Stimulated activated CD4-positive, alpha-beta T cell treated with anti-CD3 and anti-CD28 coated beads, Interleukin-1b, Interleukin-23, amount 100 ng/mL, for 24 hours (primary cell): ENCODE data around the gene RAB3IL1.
"Not testable (repeated sequence)": the region's sequence is repeated elsewhere in the genome, so short reads cannot be mapped to it uniquely, and the experiment has no call there.

Experiments
- DNase-seq, 4 experiments: peaks; one replicate each; pipeline ENCODE4 v3.0.0-alpha.2; 2020; ENCODE audit warnings: low read depth in 4 of 4, low spot score in 1 of 4

RAB3IL1 gene

GRCh38 chr11:61953632-61954031, 36.3 kb upstream of the RAB3IL1 start:
- DNase-seq = not testable (repeated sequence)

- DNase-seq = no peak
These were observed 35.5 kb upstream of the RAB3IL1 start for GRCh38 chr11:61952882-61953281.

GRCh38 chr11:61951484-61952135, 34.2 kb upstream of the RAB3IL1 start:
- no peak for DNase-seq

- no peak for DNase-seq
These were observed 32.7 kb upstream of the RAB3IL1 start, which contains the start of gene BEST1 for GRCh38 chr11:61950035-61950547. Gene BEST1, plus strand, starts transcription at chr11:61950351. Its CDS starts 1,456 bp downstream, at chr11:61951807.

GRCh38 chr11:61949169-61950034, 32.0 kb upstream of the RAB3IL1 start:
- no peak for DNase-seq

GRCh38 chr11:61948505-61948904, 31.1 kb upstream of the RAB3IL1 start:
- no peak for DNase-seq

GRCh38 chr11:61947486-61948210, 30.3 kb upstream of the RAB3IL1 start:
- DNase-seq = peak in 3 of 4 experiments; percentile 25 to 51 (median 42)

GRCh38 chr11:61946894-61947293, 29.5 kb upstream of the RAB3IL1 start:
- no peak for DNase-seq

- DNase-seq = no peak
These were observed 27.8 kb upstream of the RAB3IL1 start for GRCh38 chr11:61945191-61945590.

GRCh38 chr11:61940466-61940865, 23.1 kb upstream of the RAB3IL1 start:
- no peak for DNase-seq

GRCh38 chr11:61935861-61936260, 18.5 kb upstream of the RAB3IL1 start:
- no peak for DNase-seq

GRCh38 chr11:61930933-61931332, 13.6 kb upstream of the RAB3IL1 start:
- no peak for DNase-seq

GRCh38 chr11:61928606-61929005, 11.2 kb upstream of the RAB3IL1 start:
- no peak for DNase-seq

- DNase-seq = no peak
These were observed 10.1 kb upstream of the RAB3IL1 start for GRCh38 chr11:61927501-61927900.

GRCh38 chr11:61926235-61926634, 8.9 kb upstream of the RAB3IL1 start:
- DNase-seq = no peak

- DNase-seq = no peak
These were observed 8.4 kb upstream of the RAB3IL1 start for GRCh38 chr11:61925736-61926135.

GRCh38 chr11:61924064-61924455, 6.7 kb upstream of the RAB3IL1 start:
- no peak for DNase-seq

GRCh38 chr11:61923166-61924063, 6.0 kb upstream of the RAB3IL1 start:
- DNase-seq = no peak

- DNase-seq = no peak
These were observed 5.2 kb upstream of the RAB3IL1 start for GRCh38 chr11:61922539-61922938.

- no peak for DNase-seq
These were observed 4.1 kb upstream of the RAB3IL1 start for GRCh38 chr11:61921446-61921845.
